ENCODE measurements around the gene TELO2.

DNA sequence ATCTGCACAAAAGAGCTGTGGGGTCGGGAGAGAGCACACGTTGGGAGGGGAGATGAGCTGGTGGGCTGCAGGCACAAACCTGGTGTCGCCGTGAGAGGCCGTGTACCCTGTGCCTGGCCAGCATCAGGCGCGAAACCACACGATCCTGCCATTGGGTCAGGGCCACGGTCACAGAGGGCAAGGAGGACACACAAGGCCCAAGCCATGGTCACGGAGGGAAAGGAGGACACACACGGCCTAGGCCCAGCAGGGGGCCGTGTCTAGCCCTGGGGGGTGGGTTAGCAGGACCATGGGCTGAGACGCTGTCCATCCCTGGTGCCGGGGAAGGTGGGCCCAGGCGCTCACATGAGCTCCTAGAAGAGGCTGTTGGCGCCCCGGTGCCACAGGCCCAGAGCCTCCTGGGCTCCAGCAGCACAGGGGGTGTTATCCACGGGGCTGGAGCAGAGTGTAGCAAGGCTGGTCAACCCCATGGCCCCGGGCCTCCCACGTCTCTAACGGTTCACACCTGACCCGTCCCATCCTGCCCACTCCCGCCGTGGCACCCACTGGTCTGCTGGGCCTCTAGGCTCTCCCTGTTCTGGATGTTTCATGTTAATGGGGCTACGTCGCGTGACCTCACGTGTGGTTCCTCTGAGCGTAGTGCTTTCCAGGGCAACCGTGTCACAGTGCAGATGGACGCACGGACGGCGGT lies 41.3 kb upstream of the TELO2 start:
- TF ChIP-seq, protein P1, sequence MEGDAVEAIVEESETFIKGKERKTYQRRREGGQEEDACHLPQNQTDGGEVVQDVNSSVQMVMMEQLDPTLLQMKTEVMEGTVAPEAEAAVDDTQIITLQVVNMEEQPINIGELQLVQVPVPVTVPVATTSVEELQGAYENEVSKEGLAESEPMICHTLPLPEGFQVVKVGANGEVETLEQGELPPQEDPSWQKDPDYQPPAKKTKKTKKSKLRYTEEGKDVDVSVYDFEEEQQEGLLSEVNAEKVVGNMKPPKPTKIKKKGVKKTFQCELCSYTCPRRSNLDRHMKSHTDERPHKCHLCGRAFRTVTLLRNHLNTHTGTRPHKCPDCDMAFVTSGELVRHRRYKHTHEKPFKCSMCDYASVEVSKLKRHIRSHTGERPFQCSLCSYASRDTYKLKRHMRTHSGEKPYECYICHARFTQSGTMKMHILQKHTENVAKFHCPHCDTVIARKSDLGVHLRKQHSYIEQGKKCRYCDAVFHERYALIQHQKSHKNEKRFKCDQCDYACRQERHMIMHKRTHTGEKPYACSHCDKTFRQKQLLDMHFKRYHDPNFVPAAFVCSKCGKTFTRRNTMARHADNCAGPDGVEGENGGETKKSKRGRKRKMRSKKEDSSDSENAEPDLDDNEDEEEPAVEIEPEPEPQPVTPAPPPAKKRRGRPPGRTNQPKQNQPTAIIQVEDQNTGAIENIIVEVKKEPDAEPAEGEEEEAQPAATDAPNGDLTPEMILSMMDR (IDR thresholded peaks at IDR 0.05): no peak
- no peak for TF ChIP-seq POLR2A (IDR thresholded peaks at IDR 0.05)
